CD4-positive, alpha-beta T cell treated with Interleukin-4 for 4 hours (primary cell): Measurements from ENCODE around the gene AACS.

Experiments used
- DNase-seq: peaks from one replicate; pipeline ENCODE4 v3.0.0-alpha.2; 2020

Gene AACS

GRCh38 chr12:125160281-125160955, 95.2 kb downstream of the AACS start:
- no peak for DNase-seq

- DNase-seq = no peak
Measured at GRCh38 chr12:125161712-125162022, 96.4 kb downstream of the AACS start.

- no peak for DNase-seq
Measured at GRCh38 chr12:125162489-125163028, 97.3 kb downstream of the AACS start.

- DNase-seq = no peak
Measured at GRCh38 chr12:125163148-125163547, 97.9 kb downstream of the AACS start.

- no peak for DNase-seq
Measured at GRCh38 chr12:125164541-125164940, 99.3 kb downstream of the AACS start.

GRCh38 chr12:125166041-125166440, 100.8 kb downstream of the AACS start:
- DNase-seq = no peak

- DNase-seq = no peak
Measured at GRCh38 chr12:125167658-125168057, 102.4 kb downstream of the AACS start.

- no peak for DNase-seq
Measured at GRCh38 chr12:125169451-125169850, 104.2 kb downstream of the AACS start.

GRCh38 chr12:125169870-125170269, 104.6 kb downstream of the AACS start:
- DNase-seq = no peak

GRCh38 chr12:125171267-125171666, 106.0 kb downstream of the AACS start:
- DNase-seq = no peak

- no peak for DNase-seq
Measured at GRCh38 chr12:125172231-125172850, 107.1 kb downstream of the AACS start.

- DNase-seq = no peak
Measured at GRCh38 chr12:125175576-125175975, 110.3 kb downstream of the AACS start.

GRCh38 chr12:125178222-125178621, 113.0 kb downstream of the AACS start:
- no peak for DNase-seq

- no peak for DNase-seq
Measured at GRCh38 chr12:125180144-125180543, 114.9 kb downstream of the AACS start.

- DNase-seq = no peak
Measured at GRCh38 chr12:125181107-125181506, 115.9 kb downstream of the AACS start.

- DNase-seq = peak; percentile 60
Measured at GRCh38 chr12:125183187-125184067, 118.2 kb downstream of the AACS start.

- DNase-seq = no peak
Measured at GRCh38 chr12:125184213-125184967, 119.2 kb downstream of the AACS start.

GRCh38 chr12:125185311-125185739, 120.1 kb downstream of the AACS start:
- no peak for DNase-seq

GRCh38 chr12:125185740-125186470, 120.7 kb downstream of the AACS start, which contains the start of gene TMEM132B:
TSS of gene TMEM132B (plus strand) at chr12:125186386.
- DNase-seq = no peak

- DNase-seq = no peak
Measured at GRCh38 chr12:125186471-125187147, 121.4 kb downstream of the AACS start.

- no peak for DNase-seq
Measured at GRCh38 chr12:125187148-125187745, 122.0 kb downstream of the AACS start.
